H1 (cell line): Measurements from ENCODE around the gene ALKBH3. TPM values are rescaled to one million over a fixed set of nuclear protein-coding genes. Genes with fewer than 3 reads are reported as not detected.

Source experiments
- KDM1A ChIP-seq: fragments of 200-600, 300-600 bp; sonication (generic); IDR thresholded peaks from 2 replicates; pipeline ENCODE4 v1.7.1; 2016; ENCODE audit warnings: mild to moderate bottlenecking, low read length, borderline replicate concordance
- SRF ChIP-seq: IDR thresholded peaks from 2 replicates; pipeline ENCODE4 v1.6.1; 2011; ENCODE audit warnings: mild to moderate bottlenecking, low read depth, low read length, moderate library complexity
- polyA plus RNA-seq, 7 experiments: library from polyadenylated mRNA; depleted of rRNA in 3 of 7; stranded (reverse) in 5 of 7; unstranded in 2 of 7; fragments of >200 nt in 5 of 7; fragments of 200-250 nt in 2 of 7; gene quantifications; 1 replicate in 5 of 7; 2 replicates in 1 of 7; 4 replicates in 1 of 7; pipeline versions ENCODE4 v1.2.1 to v1.2.3, GENCODE V29; 2011 to 2013; ENCODE audit warnings: missing spikeins in 2 of 7, mixed read lengths in 2 of 7
- total RNA-seq: library from RNA; stranded (reverse); fragmentation: NEBNext Ultra II Directional; extraction: Animal tissue kit (Norgen Biotek cat#: 25700); gene quantifications from 2 replicates; pipeline ENCODE4 v1.2.1, GENCODE V29; 2021
- TF ChIP-seq, protein P1 (sequence below): fragments of 300-600 bp; sonication (generic); IDR thresholded peaks from 2 replicates; pipeline ENCODE4 v1.7.1; 2012; ENCODE audit warnings: low read length, moderate library complexity, mild to moderate bottlenecking, inconsistent platforms; ENCODE audit not compliant: insufficient replicate concordance

ALKBH3 gene
- total and polyA plus RNA-seq, 2 of the 8 experiments (the other 6 are each of a cell fraction or from before 2014, with no cell fraction given): 10.5 to 11.4 TPM

DNA sequence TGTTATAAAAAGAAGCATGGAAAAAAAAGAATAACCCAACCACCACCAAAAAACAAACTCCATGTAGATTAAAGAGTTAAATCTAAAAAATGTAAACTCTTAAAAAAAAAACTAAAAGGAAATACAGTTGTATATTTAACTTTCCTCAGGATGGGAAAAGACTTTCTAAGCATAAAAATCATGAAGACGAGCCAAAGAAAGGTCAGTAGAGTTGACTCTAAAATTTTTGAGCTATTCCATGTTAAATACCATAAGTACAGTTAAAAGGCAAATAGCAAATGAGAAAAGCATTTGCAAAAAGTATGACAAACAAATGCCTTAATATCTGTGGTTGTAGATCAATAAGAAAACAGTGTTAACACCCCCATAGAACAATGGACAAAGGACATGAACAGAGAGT, 33.8 kb downstream of the ALKBH3 start (continued):
- TF ChIP-seq, protein P1, sequence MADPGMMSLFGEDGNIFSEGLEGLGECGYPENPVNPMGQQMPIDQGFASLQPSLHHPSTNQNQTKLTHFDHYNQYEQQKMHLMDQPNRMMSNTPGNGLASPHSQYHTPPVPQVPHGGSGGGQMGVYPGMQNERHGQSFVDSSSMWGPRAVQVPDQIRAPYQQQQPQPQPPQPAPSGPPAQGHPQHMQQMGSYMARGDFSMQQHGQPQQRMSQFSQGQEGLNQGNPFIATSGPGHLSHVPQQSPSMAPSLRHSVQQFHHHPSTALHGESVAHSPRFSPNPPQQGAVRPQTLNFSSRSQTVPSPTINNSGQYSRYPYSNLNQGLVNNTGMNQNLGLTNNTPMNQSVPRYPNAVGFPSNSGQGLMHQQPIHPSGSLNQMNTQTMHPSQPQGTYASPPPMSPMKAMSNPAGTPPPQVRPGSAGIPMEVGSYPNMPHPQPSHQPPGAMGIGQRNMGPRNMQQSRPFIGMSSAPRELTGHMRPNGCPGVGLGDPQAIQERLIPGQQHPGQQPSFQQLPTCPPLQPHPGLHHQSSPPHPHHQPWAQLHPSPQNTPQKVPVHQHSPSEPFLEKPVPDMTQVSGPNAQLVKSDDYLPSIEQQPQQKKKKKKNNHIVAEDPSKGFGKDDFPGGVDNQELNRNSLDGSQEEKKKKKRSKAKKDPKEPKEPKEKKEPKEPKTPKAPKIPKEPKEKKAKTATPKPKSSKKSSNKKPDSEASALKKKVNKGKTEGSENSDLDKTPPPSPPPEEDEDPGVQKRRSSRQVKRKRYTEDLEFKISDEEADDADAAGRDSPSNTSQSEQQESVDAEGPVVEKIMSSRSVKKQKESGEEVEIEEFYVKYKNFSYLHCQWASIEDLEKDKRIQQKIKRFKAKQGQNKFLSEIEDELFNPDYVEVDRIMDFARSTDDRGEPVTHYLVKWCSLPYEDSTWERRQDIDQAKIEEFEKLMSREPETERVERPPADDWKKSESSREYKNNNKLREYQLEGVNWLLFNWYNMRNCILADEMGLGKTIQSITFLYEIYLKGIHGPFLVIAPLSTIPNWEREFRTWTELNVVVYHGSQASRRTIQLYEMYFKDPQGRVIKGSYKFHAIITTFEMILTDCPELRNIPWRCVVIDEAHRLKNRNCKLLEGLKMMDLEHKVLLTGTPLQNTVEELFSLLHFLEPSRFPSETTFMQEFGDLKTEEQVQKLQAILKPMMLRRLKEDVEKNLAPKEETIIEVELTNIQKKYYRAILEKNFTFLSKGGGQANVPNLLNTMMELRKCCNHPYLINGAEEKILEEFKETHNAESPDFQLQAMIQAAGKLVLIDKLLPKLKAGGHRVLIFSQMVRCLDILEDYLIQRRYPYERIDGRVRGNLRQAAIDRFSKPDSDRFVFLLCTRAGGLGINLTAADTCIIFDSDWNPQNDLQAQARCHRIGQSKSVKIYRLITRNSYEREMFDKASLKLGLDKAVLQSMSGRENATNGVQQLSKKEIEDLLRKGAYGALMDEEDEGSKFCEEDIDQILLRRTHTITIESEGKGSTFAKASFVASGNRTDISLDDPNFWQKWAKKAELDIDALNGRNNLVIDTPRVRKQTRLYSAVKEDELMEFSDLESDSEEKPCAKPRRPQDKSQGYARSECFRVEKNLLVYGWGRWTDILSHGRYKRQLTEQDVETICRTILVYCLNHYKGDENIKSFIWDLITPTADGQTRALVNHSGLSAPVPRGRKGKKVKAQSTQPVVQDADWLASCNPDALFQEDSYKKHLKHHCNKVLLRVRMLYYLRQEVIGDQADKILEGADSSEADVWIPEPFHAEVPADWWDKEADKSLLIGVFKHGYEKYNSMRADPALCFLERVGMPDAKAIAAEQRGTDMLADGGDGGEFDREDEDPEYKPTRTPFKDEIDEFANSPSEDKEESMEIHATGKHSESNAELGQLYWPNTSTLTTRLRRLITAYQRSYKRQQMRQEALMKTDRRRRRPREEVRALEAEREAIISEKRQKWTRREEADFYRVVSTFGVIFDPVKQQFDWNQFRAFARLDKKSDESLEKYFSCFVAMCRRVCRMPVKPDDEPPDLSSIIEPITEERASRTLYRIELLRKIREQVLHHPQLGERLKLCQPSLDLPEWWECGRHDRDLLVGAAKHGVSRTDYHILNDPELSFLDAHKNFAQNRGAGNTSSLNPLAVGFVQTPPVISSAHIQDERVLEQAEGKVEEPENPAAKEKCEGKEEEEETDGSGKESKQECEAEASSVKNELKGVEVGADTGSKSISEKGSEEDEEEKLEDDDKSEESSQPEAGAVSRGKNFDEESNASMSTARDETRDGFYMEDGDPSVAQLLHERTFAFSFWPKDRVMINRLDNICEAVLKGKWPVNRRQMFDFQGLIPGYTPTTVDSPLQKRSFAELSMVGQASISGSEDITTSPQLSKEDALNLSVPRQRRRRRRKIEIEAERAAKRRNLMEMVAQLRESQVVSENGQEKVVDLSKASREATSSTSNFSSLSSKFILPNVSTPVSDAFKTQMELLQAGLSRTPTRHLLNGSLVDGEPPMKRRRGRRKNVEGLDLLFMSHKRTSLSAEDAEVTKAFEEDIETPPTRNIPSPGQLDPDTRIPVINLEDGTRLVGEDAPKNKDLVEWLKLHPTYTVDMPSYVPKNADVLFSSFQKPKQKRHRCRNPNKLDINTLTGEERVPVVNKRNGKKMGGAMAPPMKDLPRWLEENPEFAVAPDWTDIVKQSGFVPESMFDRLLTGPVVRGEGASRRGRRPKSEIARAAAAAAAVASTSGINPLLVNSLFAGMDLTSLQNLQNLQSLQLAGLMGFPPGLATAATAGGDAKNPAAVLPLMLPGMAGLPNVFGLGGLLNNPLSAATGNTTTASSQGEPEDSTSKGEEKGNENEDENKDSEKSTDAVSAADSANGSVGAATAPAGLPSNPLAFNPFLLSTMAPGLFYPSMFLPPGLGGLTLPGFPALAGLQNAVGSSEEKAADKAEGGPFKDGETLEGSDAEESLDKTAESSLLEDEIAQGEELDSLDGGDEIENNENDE: no peak
- TF ChIP-seq KDM1A (no peak), SRF (no peak)
